NOMO-1 treated with DMSO at 0.1 percent for 48 hours (cell line): ENCODE results near the gene PEX3.
A peak's percentile ranks its signal among the peaks of the same experiment; 100 is the strongest.

Source experiments
- DNase-seq: peaks from one replicate; lab custom pipeline; 2025; ENCODE audit not compliant: unreplicated experiment; lab: John Stamatoyannopoulos, UW

PEX3 gene

GRCh38 chr6:143536866-143537691 is 86.5 kb downstream of the PEX3 start:
- peak; percentile 75 for DNase-seq

- no peak for DNase-seq
These were observed 87.8 kb downstream of the PEX3 start for GRCh38 chr6:143538374-143538773.

- DNase-seq, result no peak
These were observed 88.5 kb downstream of the PEX3 start for GRCh38 chr6:143539106-143539505.

GRCh38 chr6:143539734-143540133 is 89.1 kb downstream of the PEX3 start:
- DNase-seq, result no peak

- no peak for DNase-seq
These were observed 89.6 kb downstream of the PEX3 start for GRCh38 chr6:143540192-143540591.
